ENCODE data around the gene CACNG7. TPM values are rescaled to one million over a fixed set of nuclear protein-coding genes. Genes with fewer than 3 reads are reported as not detected.
A peak's percentile ranks its signal among the peaks of the same experiment; 100 is the strongest.
"Not testable (repeated sequence)": the region's sequence is repeated elsewhere in the genome, so short reads cannot be mapped to it uniquely, and the experiment has no call there.

Gene CACNG7
- total RNA-seq (2014; rRNA removed; shearing (Covaris generic); ENCODE audit: low replicate concordance): not detected in 2 replicates

GRCh38 chr19:53908935-53909415 lies at the start of gene CACNG7:
CACNG7 (plus strand) TSS chr19:53909278; CDS start chr19:53912832, 3,554 bp downstream.
- no peak for DNase-seq (ENCODE audit: low read depth)
- in situ Hi-C loops (cut with HindIII; ENCODE audit: low pct_unique_long_range_greater_than_20kb, low sequenced_read_pairs): loop anchor here (10.0 kb wide), 1 partner anchor 46 kb away; no protein-coding TSS in a partner anchor

DNA sequence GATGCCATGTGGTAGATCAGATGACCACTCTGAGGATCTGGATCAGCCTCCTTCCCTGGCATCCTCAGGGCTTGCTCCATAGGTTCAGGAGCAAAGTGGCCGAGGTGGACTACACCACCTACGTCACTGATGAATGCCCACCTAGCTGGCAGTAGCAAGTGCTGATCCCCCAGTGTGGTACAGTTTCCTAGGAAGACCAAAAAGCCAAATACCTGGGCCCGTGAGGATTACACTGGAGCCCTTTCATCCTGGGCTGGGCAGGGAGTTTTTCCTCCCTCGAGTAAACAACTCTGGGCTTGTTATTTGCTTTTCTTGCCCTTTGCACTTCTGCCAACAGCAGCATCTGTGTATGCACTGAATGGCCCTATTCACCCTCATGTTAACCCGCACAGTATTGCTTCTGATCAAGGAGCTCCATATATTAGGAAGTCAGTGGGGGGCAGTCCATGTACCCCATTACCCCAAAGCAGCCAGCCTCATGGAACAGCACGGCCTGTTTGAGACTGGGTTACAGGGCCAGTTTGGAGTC lies 44.7 kb upstream of the CACNG7 start:
- in situ Hi-C loops (cut with HindIII; ENCODE audit: low pct_unique_long_range_greater_than_20kb, low sequenced_read_pairs): no loop called here
- no peak for DNase-seq (ENCODE audit: low read depth)

GRCh38 chr19:53865523-53865917 lies 43.6 kb upstream of the CACNG7 start:
- peak; percentile 82 for DNase-seq (ENCODE audit: low read depth)

DNA sequence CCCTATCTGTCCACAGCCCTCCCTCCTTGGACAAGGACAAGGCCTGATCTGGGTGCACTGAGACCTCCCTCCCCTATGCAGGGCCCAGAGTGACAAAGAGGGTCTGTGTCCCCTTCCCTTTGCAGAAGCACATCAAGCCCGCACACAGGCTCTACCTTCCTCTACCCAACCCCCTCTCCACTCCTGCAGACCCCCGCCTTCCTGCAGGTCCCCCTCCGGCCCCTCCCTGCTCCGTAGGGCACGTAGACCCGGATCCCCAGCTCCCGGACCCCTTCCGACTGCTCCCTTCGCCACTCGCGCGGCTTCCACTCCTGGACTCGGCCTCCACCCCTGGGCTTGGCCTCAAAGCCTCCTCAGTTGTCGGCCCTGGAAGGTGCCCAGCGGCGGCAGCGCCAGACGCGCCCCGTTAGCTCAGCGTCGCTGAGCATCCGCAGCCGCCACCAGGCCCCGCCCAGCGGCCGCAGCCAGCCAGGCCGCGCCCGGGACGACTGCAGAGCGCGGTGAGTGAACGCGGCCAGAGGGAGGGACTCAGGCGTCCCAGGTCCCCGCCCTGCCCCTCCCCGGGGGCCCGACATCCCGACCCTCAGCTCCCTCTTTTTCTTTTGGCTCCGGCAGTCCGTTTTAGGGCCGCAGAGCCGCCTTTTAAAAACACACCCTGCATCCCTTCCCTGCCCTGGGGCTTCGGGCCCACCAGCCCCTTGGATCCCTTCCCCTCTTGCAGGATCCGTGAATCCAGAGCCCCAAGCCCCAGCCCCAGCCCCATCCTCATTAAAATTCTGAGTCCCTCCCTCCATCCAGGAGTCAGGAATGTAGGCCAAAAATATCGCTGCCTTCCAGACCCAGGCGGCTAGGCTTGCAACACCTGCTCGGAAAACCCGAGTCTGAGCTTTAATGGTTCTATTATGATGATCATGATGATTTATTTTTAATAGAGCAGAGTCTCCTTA lies 42.9 kb upstream of the CACNG7 start:
- DNase-seq (ENCODE audit: low read depth): peak; percentile 93
- in situ Hi-C loops (cut with HindIII; ENCODE audit: low pct_unique_long_range_greater_than_20kb, low sequenced_read_pairs): no loop called here

More at GRCh38 chr19:53865523-53865917, 43.6 kb upstream of the CACNG7 start:
- in situ Hi-C loops (cut with HindIII; ENCODE audit: low pct_unique_long_range_greater_than_20kb, low sequenced_read_pairs): no loop called here

DNA sequence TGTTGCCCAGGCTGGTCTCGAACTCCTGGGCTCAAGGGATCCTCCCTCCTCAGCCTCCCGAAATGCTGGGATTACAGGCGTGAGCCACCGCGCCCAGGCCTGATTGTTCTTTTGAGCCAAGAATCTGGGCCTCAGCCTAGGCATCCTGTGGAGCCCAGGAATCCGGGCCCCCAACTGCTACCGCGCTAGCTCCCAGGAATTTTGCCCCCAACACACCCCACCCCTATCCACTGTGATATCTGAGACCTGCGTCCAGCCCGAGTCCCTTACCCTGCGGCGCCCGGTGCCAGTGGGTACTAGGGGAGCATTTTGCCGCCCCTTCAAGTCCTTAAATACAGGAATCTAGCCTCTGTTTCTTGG lies 42.2 kb upstream of the CACNG7 start:
- in situ Hi-C loops (cut with HindIII; ENCODE audit: low pct_unique_long_range_greater_than_20kb, low sequenced_read_pairs): no loop called here
- no peak for DNase-seq (ENCODE audit: low read depth)

DNA sequence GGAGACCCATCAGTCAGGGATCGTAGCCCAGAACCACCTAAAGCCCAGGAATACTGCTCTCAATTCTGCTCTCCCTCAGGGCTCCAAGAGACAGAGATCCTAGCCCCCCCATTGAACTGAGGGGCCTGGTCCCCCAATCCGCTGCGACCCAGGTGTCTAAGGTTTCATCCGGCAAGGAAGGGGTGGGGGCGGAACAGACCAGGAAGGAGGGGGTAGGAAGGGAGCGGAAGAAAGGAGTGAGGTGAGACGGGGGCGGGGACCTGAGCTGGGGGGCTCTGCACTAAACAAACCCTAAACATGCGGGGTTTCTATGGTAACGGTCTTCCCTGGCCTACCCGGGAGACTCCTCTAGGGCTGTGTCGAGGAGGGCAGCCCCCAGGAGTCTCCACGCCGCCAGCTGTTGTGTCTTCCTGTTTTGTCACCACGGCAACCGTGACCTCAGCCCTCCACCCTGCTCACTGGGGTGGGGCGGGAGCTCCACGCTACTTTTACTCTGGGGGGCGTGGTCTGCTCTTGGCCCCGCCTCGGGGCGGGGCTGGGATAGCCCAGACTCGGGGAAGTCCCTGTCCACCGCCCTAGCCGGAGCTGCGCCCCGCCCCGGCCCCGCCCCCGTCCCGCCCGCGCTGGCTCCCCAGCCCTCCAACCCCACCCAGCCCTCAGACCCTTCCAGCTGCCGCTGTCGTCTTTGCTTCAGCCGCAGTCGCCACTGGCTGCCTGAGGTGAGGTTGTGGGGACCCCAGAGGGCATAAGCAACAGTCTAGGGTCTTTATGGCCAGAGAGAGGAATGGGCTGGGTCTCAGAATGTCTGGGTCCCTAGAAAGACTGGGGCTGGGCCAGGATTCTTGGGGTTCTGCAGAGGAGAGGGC lies 41.6 kb upstream of the CACNG7 start, which contains the start of gene MYADM:
MYADM (plus strand) TSS at position 659 of the 866 bp plus-strand sequence. CDS start 5,647 bp downstream, outside the sequence.
- DNase-seq (ENCODE audit: low read depth): peak; percentile 100
- in situ Hi-C loops (cut with HindIII; ENCODE audit: low pct_unique_long_range_greater_than_20kb, low sequenced_read_pairs): no loop called here

DNA sequence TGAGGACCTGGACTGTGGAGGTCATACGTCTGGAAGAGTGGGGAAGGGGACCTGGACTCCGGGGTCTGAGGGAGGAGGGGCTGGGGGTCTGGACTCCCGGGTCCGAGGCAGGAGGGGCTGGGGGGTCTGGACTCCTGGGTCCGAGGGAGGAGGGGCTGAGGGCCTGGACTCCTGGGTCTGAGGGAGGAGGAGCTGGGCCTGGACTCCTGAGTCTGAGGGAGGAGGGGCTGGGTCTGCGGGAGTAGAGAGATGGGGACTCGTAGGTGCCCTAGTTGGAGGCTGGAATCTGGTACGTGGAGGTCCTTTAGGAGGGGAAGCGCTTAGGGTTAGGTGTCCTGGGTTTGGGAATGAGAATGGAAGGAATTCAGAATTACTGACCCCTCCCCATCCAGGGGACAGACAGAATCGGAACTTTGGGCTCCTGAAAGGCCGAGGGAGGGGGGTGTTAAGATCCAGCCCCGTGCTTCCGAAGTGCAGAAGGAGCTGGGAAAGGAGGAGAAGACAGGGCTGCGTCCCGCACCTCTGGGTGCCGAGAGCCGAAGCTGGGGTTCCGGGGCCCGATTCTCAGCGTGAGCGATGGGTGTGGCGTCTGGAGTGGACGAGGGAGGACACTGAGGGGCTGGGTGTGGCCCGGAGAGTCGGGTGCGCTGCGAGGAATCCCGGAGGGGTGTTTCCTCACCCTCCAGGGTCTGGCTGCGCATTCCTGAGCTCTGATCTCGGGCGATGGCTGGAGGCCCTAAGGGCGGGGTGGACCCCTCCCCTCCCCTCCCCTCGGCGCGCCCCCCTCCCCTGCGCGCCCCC lies 40.8 kb upstream of the CACNG7 start:
- in situ Hi-C loops (cut with HindIII; ENCODE audit: low pct_unique_long_range_greater_than_20kb, low sequenced_read_pairs): no loop called here
- DNase-seq (ENCODE audit: low read depth): peak; percentile 69

DNA sequence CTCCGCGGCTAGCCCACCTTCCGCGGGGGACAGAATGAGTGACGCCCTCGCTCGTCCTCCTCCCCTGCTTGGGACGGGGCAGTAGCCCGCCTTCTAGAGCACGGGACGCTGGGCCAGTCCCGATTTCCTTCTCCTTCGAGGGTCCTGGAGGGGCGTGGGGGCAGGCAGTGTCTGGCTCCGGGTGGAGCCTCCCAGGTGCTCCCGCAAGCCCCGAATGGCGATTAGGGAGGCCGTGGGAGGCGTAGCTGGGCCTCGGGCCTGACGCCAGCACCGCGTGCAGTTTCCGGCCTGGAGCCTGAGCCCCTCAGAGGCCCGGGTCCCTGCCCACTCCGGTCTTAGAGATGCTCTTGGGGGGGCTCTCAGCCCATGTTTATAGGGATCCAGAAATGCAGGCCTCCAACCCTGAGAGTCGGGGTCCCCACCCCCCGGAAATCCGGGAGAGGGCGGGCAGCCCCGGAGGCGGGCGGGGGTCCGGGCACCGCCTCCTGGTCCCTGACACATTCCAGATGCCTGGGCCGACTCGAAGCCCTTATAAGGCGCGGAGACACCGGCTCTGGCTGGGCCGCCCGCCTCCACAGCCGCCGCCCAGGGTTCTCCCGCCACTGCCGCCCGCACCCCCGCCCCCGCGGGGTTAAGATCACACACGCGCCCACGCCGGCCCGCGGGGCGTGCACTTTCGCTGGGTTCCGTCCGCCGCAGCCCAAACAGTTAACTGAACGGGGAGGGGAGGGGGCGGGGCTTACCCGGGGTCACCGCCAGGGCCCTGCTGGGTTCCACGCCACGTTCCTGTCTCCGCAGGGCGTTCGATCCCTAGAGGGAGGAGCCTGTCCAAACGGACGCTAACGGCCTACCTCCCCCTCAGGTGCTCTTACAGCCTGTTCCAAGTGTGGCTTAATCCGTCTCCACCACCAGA lies 39.9 kb upstream of the CACNG7 start:
- in situ Hi-C loops (cut with HindIII; ENCODE audit: low pct_unique_long_range_greater_than_20kb, low sequenced_read_pairs): no loop called here
- peak; percentile 98 for DNase-seq (ENCODE audit: low read depth)

DNA sequence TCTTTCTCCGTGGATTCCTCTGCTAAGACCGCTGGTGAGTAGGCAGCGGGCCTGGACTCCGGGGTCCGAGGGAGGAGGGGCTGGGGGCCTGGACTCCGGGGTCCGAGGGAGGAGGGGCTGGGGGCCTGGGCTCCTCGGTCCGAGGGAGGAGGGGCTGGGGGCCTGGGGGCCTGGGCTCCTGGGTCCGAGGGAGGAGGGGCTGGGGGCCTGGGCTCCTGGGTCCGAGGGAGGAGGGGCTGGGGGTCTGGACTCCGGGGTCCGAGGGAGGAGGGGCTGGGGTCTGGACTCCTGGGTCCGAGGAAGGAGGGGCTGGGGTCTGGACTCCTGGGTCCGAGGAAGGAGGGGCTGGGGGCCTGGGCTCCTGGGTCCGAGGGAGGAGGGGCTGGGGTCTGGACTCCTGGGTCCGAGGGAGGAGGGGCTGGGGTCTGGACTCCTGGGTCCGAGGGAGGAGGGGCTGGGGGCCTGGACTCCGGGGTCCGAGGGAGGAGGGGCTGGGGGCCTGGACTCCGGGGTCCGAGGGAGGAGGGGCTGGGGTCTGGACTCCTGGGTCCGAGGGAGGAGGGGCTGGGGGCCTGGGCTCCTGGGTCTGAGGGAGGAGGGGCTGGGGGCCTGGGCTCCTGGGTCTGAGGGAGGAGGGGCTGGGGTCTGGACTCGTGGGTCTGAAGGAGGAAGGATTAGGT lies 39.1 kb upstream of the CACNG7 start:
- DNase-seq (ENCODE audit: low read depth); in situ Hi-C loops (cut with HindIII; ENCODE audit: low pct_unique_long_range_greater_than_20kb, low sequenced_read_pairs): not testable (repeated sequence)

- DNase-seq (ENCODE audit: low read depth): no peak
- in situ Hi-C loops (cut with HindIII; ENCODE audit: low pct_unique_long_range_greater_than_20kb, low sequenced_read_pairs): no loop called here
Measured at GRCh38 chr19:53870485-53870844, 38.6 kb upstream of the CACNG7 start.

- no peak for DNase-seq (ENCODE audit: low read depth)
- in situ Hi-C loops (cut with HindIII; ENCODE audit: low pct_unique_long_range_greater_than_20kb, low sequenced_read_pairs): no loop called here
Measured at GRCh38 chr19:53871454-53871853, 37.6 kb upstream of the CACNG7 start.

DNA sequence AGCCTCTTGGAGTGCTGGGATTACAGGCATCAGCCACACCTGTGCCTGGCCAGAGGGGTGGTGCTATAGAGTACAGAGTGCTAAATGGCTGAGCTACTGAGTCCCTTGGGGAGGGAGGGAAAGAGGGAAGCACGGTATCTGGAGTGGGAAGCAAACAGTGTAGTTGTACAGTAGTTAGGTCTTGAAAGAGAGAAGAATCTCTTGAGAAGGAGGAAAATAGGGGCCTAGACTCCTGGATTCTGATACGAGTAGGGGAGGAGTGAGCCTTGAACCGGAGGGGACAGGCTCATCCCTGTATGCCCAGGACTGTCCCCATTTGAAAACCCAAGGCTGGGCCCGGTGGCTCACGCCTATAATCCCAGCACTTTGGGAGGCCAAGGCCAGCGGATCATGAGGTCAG lies 36.3 kb upstream of the CACNG7 start:
- in situ Hi-C loops (cut with HindIII; ENCODE audit: low pct_unique_long_range_greater_than_20kb, low sequenced_read_pairs): no loop called here

DNA sequence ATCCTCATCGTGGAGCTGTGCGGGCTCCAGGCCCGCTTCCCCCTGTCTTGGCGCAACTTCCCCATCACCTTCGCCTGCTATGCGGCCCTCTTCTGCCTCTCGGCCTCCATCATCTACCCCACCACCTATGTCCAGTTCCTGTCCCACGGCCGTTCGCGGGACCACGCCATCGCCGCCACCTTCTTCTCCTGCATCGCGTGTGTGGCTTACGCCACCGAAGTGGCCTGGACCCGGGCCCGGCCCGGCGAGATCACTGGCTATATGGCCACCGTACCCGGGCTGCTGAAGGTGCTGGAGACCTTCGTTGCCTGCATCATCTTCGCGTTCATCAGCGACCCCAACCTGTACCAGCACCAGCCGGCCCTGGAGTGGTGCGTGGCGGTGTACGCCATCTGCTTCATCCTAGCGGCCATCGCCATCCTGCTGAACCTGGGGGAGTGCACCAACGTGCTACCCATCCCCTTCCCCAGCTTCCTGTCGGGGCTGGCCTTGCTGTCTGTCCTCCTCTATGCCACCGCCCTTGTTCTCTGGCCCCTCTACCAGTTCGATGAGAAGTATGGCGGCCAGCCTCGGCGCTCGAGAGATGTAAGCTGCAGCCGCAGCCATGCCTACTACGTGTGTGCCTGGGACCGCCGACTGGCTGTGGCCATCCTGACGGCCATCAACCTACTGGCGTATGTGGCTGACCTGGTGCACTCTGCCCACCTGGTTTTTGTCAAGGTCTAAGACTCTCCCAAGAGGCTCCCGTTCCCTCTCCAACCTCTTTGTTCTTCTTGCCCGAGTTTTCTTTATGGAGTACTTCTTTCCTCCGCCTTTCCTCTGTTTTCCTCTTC lies 35.1 kb upstream of the CACNG7 start:
- in situ Hi-C loops (cut with HindIII; ENCODE audit: low pct_unique_long_range_greater_than_20kb, low sequenced_read_pairs): no loop called here
- no peak for DNase-seq (ENCODE audit: low read depth)

More for the DNA sequence above, 36.3 kb upstream of the CACNG7 start:
- DNase-seq (ENCODE audit: low read depth): no peak

- DNase-seq (ENCODE audit: low read depth): no peak
- in situ Hi-C loops (cut with HindIII; ENCODE audit: low pct_unique_long_range_greater_than_20kb, low sequenced_read_pairs): no loop called here
Measured at GRCh38 chr19:53874606-53874990, 34.5 kb upstream of the CACNG7 start.

GRCh38 chr19:53875602-53876325 lies 33.3 kb upstream of the CACNG7 start:
- in situ Hi-C loops (cut with HindIII; ENCODE audit: low pct_unique_long_range_greater_than_20kb, low sequenced_read_pairs): no loop called here

More at GRCh38 chr19:53875602-53876325, 33.3 kb upstream of the CACNG7 start:
- DNase-seq (ENCODE audit: low read depth): no peak
